Endothelial cell of umbilical vein (primary cell): ENCODE data around the gene ANAPC7. TPM values are rescaled to one million over a fixed set of nuclear protein-coding genes. Genes with fewer than 3 reads are reported as not detected.

Experiments used
- BruUV-seq: library from RNA; stranded (reverse); fragments of 400-500 nt; replicated peaks from 2 replicates; lab custom pipeline; 2021; lab: Mats Ljungman, UMichigan
- CTCF ChIA-PET: fragments of 300-600, 350-600 bp; sonication (Branson Sonifier 250); formaldehyde crosslinking; loops from one replicate; lab custom pipeline; 2021; ENCODE audit warnings: antibody characterized with exemption, inconsistent platforms; lab: Charles Lee
- POLR2A ChIA-PET: fragments of 300-600, 350-600 bp; sonication (Branson Sonifier 250); formaldehyde crosslinking; loops from one replicate; lab custom pipeline; 2021; ENCODE audit warnings: antibody characterized with exemption, inconsistent platforms; lab: Charles Lee
- DNase-seq: peaks from one replicate; pipeline ENCODE4 v3.0.0-alpha.2; 2011; ENCODE audit warnings: low read depth, low spot score
- FAIRE-seq: peaks from 2 replicates; lab custom pipeline; 2011; peaks lifted over from hg19 to GRCh38; lab: Jason Lieb, UNC
- H2AFZ ChIP-seq: 2 replicates; pipeline ENCODE4 v1.6.0; 2012; ENCODE audit warnings: low read depth, low read length, control low read depth, inconsistent platforms
- H3K27ac ChIP-seq: 2 replicates; pipeline ENCODE4 v1.5.1; 2011; ENCODE audit warnings: low read depth, mild to moderate bottlenecking, control low read depth, low read length, moderate library complexity; ENCODE audit not compliant: insufficient read depth
- H3K27me3 ChIP-seq, 2 experiments: 2 replicates each; pipeline versions ENCODE4 v1.6.0 to v1.6.1; 2011; ENCODE audit warnings: low read length in 2 of 2, mixed read lengths in 1 of 2; ENCODE audit not compliant: control insufficient read depth in 2 of 2, insufficient read depth in 2 of 2
- H3K36me3 ChIP-seq, 2 experiments: 2 replicates in 1 of 2; 3 replicates in 1 of 2; pipeline ENCODE4 v1.5.1; 2011; ENCODE audit warnings: low read length in 2 of 2, mild to moderate bottlenecking in 1 of 2, moderate library complexity in 1 of 2; ENCODE audit not compliant: control insufficient read depth in 2 of 2, insufficient read depth in 2 of 2; ENCODE audit errors: extremely low read depth in 1 of 2
- H3K4me1 ChIP-seq: 3 replicates; pipeline ENCODE4 v1.5.1; 2011; ENCODE audit warnings: mild to moderate bottlenecking, low read length; ENCODE audit not compliant: control insufficient read depth, insufficient read depth; ENCODE audit errors: extremely low read depth
- H3K4me2 ChIP-seq: 2 replicates; pipeline ENCODE4 v1.6.1; 2011; ENCODE audit warnings: low read length, control low read depth, mixed read lengths; ENCODE audit not compliant: insufficient read depth
- H3K4me3 ChIP-seq, 3 experiments: fragments of 200-600 bp in 1 of 3; sonication (generic), shearing (Covaris generic) in 1 of 3; replicated peaks in 1 of 3; 2 replicates each; pipeline ENCODE4 v1.5.1; 2011 to 2016; ENCODE audit warnings: control low read depth in 3 of 3, low read length in 3 of 3, mild to moderate bottlenecking in 2 of 3, inconsistent platforms in 1 of 3, low read depth in 1 of 3, moderate library complexity in 1 of 3; ENCODE audit not compliant: insufficient read depth in 1 of 3
- H3K79me2 ChIP-seq: 2 replicates; pipeline ENCODE4 v1.6.0; 2012; ENCODE audit warnings: low read length, inconsistent platforms; ENCODE audit not compliant: control insufficient read depth, insufficient read depth
- H3K9ac ChIP-seq: replicated peaks from 2 replicates; pipeline ENCODE3; 2011; ENCODE audit warnings: low read length, control low read depth; ENCODE audit not compliant: insufficient read depth; ENCODE audit errors: extremely low read depth
- H3K9me1 ChIP-seq: replicated peaks from 3 replicates; pipeline ENCODE4 v1.6.0; 2011; ENCODE audit warnings: mild to moderate bottlenecking, low read length; ENCODE audit not compliant: control insufficient read depth, insufficient read depth; ENCODE audit errors: extremely low read depth
- H3K9me3 ChIP-seq: replicated peaks from 2 replicates; pipeline ENCODE4 v1.5.1; 2012; ENCODE audit warnings: low read length, inconsistent platforms; ENCODE audit not compliant: control insufficient read depth, insufficient read depth
- H4K20me1 ChIP-seq: replicated peaks from 2 replicates; pipeline ENCODE3; 2011; ENCODE audit warnings: mild to moderate bottlenecking, low read length; ENCODE audit not compliant: control insufficient read depth, insufficient read depth; ENCODE audit errors: extremely low read depth
- CTCF ChIP-seq, 2 donors: IDR thresholded peaks; 1 replicate in 1 of 2; 2 replicates in 1 of 2; pipeline ENCODE4 v1.5.1; 2011; ENCODE audit warnings: low read length in 2 of 2, mild to moderate bottlenecking in 2 of 2, moderate library complexity in 2 of 2, control low read depth in 1 of 2, inconsistent platforms in 1 of 2, low read depth in 1 of 2; ENCODE audit not compliant: insufficient read depth in 1 of 2; ENCODE audit errors: extremely low read depth in 1 of 2
- EZH2 ChIP-seq: IDR thresholded peaks from 2 replicates; pipeline ENCODE4 v1.6.1; 2012; ENCODE audit warnings: borderline replicate concordance, low read depth, mild to moderate bottlenecking, moderate library complexity, low read length, inconsistent platforms; ENCODE audit not compliant: severe bottlenecking
- FOS ChIP-seq: IDR thresholded peaks from 2 replicates; pipeline ENCODE4 v1.6.1; 2011; ENCODE audit warnings: mild to moderate bottlenecking, low read length, moderate library complexity, borderline replicate concordance; ENCODE audit not compliant: insufficient read depth
- GATA2 ChIP-seq: IDR thresholded peaks from 2 replicates; pipeline ENCODE4 v1.7.0; 2011; ENCODE audit warnings: low read depth, mild to moderate bottlenecking, moderate library complexity, mixed read lengths, low read length; ENCODE audit not compliant: insufficient read length, insufficient read depth
- JUN ChIP-seq: IDR thresholded peaks from 2 replicates; pipeline ENCODE4 v1.6.1; 2011; ENCODE audit warnings: borderline replicate concordance, low read depth; ENCODE audit not compliant: insufficient read length, insufficient read depth
- MAX ChIP-seq: IDR thresholded peaks from 2 replicates; pipeline ENCODE4 v1.6.1; 2011; ENCODE audit not compliant: insufficient read depth, insufficient read length
- MYC ChIP-seq: IDR thresholded peaks from one replicate; pipeline ENCODE4 v1.6.1; 2011; ENCODE audit warnings: mild to moderate bottlenecking, low read depth, low read length
- POLR2A ChIP-seq: IDR thresholded peaks from 2 replicates; pipeline ENCODE4 v1.6.1; 2012; ENCODE audit warnings: low read depth, mild to moderate bottlenecking, control low read depth, low read length
- POLR2AphosphoS5 ChIP-seq: IDR thresholded peaks from 2 replicates; pipeline ENCODE4 v1.6.1; 2012; ENCODE audit warnings: low read depth, mild to moderate bottlenecking, control low read depth, low read length, moderate library complexity; ENCODE audit not compliant: insufficient read depth
- dilution Hi-C: fragments of 300-500 bp; cut with MboI; formaldehyde crosslinking; loops from one replicate; pipeline ENCODE4 v1.15.0; 2019; ENCODE audit warnings: low sequenced_read_pairs; ENCODE audit not compliant: extremely low pct_ligation_motif_present
- intact Hi-C: fragments of 100-400 bp; cut with micrococcal nuclease; formaldehyde crosslinking; loops from one replicate; pipeline ENCODE4 v1.10.0; 2022
- polyA plus RNA-seq, 4 experiments: library from polyadenylated mRNA; depleted of rRNA in 3 of 4; stranded (reverse) in 3 of 4; unstranded in 1 of 4; fragments of >200 nt; gene quantifications; 2 replicates each; pipeline versions ENCODE4 v1.2.1 to v1.2.3, GENCODE V29; 2011 to 2012; ENCODE audit warnings: missing spikeins in 1 of 4
- total RNA-seq: library from RNA; stranded (reverse); gene quantifications from 2 replicates; pipeline ENCODE4 v1.2.3, GENCODE V29; 2021

The ANAPC7 gene
- total and polyA plus RNA-seq, 2 donors (not counting 3 experiments of a cell fraction or from before 2014, with no cell fraction given), result 54.2 to 89.0 TPM

GRCh38 chr12:110353211-110353965 is 50.1 kb downstream of the ANAPC7 start:
- CTCF ChIA-PET, result interaction anchor here (0.9 to 3.3 kb wide), 11 partner anchors 12 to 249 kb away, joined by 3 to 19 read pairs (median 4); partner anchors contain the start of gene ARPC3
- FAIRE-seq, result no peak

More at GRCh38 chr12:110353211-110353965, 50.1 kb downstream of the ANAPC7 start:
- BruUV-seq, result no TSS peak
- dilution Hi-C loops, result no loop called here
- no peak for DNase-seq
- H3K27me3 ChIP-seq, result no peaks in the 10 kb centered on the region
- no peak for TF ChIP-seq FOS
- no peak for TF ChIP-seq POLR2A
- no peak for TF ChIP-seq EZH2
- TF ChIP-seq CTCF (IDR thresholded peaks at IDR 0.05; ENCODE audit: extremely low read depth in 1 of 2, insufficient read depth in 1 of 2, low read depth in 1 of 2, low read length in 2 of 2), result no peak
- TF ChIP-seq POLR2AphosphoS5, result no peak
- TF ChIP-seq MAX, result no peak
- TF ChIP-seq MYC, result no peak
- no peak for TF ChIP-seq GATA2
- TF ChIP-seq JUN, result no peak
- H3K4me2 ChIP-seq, result no peak overlapping the region
- H3K79me2 ChIP-seq, result no peaks in the 10 kb centered on the region
- no peaks in the 10 kb centered on the region for H4K20me1 ChIP-seq
- peaks cover 16% of the 10 kb centered on the region for H3K4me1 ChIP-seq
- intact Hi-C loops, result loop anchor here (5.0 kb wide), 2 partner anchors 46 to 251 kb away; no protein-coding TSS in a partner anchor
- H3K36me3 ChIP-seq, result peaks cover 6 to 18% of the 10 kb centered on the region in 2 experiments
- no peaks in the 10 kb centered on the region for H3K9me1 ChIP-seq
- no peak overlapping the region for H3K4me3 ChIP-seq
- H3K9ac ChIP-seq, result no peak overlapping the region
- peak overlapping the region; percentile 28 for H3K27ac ChIP-seq
- no peaks in the 10 kb centered on the region for H3K9me3 ChIP-seq
- no peak overlapping the region for H2AFZ ChIP-seq
- POLR2A ChIA-PET, result interaction anchor here (0.7 to 0.9 kb wide), 2 partner anchors 20 to 64 kb away, joined by 3 read pairs; no protein-coding TSS in a partner anchor
